ENCODE measurements around the gene KIF2A. TPM values are rescaled to one million over a fixed set of nuclear protein-coding genes. Genes with fewer than 3 reads are reported as not detected.

KIF2A gene
- total and polyA plus RNA-seq, 2 of the 8 experiments (the other 6 are each of a cell fraction or from before 2014, with no cell fraction given), result 18.4 to 97.1 TPM

DNA sequence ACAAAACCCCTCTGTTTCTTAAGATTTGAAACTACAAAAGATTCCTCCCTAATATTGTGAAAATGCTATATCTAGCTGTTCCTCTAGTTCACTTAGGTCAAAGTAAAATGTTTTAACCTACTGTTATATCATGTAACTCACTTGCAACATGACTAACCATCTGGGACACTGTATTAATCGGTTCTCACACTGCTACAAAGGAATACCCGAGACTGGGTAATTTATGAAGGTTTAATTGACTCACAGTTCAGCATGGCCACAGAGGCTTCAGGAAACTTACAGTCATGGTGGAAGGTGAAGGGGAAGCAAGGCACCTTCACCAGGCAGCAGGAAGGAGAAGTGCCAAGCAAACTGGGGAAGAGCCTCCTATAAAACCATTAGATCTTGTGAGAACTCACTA, 63.0 kb downstream of the KIF2A start (continued):
- TF ChIP-seq NRF1 (IDR thresholded peaks at IDR 0.05; ENCODE audit: low read depth, low read length) (no peak), EGR1 (IDR thresholded peaks at IDR 0.05; ENCODE audit: borderline replicate concordance, low read depth, low read length) (no peak), CHD7 (IDR thresholded peaks at IDR 0.05; ENCODE audit: insufficient replicate concordance, low read length) (no peak), SP4 (IDR thresholded peaks at IDR 0.05; ENCODE audit: low read length) (no peak), YY1 (IDR thresholded peaks at IDR 0.05; ENCODE audit: low read depth, low read length) (no peak), TBP (IDR thresholded peaks at IDR 0.05; ENCODE audit: low read depth, low read length) (no peak), CHD2 (IDR thresholded peaks at IDR 0.05; ENCODE audit: low read length) (no peak)
- TF ChIP-seq, protein P1, sequence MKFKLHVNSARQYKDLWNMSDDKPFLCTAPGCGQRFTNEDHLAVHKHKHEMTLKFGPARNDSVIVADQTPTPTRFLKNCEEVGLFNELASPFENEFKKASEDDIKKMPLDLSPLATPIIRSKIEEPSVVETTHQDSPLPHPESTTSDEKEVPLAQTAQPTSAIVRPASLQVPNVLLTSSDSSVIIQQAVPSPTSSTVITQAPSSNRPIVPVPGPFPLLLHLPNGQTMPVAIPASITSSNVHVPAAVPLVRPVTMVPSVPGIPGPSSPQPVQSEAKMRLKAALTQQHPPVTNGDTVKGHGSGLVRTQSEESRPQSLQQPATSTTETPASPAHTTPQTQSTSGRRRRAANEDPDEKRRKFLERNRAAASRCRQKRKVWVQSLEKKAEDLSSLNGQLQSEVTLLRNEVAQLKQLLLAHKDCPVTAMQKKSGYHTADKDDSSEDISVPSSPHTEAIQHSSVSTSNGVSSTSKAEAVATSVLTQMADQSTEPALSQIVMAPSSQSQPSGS (IDR thresholded peaks at IDR 0.05; ENCODE audit: low read length), result no peak

All from H1 (cell line).